Raji (cell line): ENCODE results near the gene ACTL7B.

Experiments
- POLR2A ChIP-seq: IDR thresholded peaks from 2 replicates; pipeline ENCODE4 v1.6.1; 2011; ENCODE audit warnings: low read depth, low read length, control low read depth; ENCODE audit not compliant: insufficient read depth

ACTL7B gene

DNA sequence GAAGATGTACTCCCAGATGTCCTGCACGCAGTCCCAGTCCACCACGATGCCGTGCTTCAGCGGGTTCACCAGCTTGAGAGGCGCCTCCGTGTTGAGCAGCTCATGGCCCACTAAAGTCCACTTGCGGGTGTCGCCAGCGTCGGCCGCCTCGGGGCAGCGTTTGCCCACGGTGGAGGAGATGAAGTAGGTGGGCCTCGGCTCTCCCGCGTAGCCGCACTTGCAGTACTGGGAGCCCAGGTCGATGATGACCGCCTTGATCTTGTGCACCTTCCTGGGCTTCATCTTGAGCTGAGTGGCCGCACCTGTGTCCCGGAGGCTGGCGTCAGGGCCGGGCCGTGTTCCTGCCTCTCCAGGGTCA is 278 bp downstream of the ACTL7B start:
- TF ChIP-seq POLR2A: no peak

DNA sequence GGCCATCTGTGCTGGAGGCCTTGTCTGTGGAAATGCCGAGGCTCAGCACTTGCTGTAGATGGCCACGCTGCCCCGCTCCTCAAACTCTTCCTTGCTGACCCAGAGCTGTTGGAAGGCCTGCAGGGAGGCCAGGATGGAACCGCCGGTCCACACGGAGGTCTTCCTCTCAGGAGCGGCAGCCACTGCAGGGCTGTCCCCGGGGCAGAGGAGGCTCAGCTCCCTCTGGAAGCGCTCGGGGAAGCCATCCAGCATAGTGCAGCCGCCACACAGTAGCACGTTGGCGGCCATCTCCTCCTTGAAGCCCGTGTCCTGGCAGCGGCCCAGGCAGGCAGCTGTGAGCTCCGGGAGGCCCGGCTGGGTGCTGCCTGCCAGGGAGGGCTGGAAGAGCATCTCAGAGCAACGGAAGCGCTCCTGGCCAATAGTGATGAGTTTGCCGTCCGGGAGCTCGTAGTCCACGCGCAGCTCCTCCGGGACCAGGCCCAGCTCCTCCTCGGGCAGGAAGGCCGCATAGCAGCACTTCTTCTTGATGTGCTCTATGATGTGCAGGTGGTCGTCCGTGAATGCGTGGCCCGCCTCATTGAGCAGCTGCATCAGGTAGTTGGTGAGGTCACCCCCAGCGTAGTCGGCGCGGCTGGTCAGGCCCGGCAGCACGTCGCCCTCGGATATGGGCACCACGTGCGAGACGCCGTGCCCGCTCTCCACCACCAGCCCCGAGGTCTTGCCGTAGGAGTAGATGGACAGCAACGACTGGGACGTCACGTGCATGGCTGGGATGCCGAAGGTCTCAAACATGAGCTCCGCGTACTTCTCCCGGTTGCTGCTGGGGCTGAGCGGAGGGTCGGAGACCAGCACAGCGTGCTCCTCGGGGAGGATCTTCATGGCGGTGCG is 901 bp downstream of the ACTL7B start:
- no peak for TF ChIP-seq POLR2A

DNA sequence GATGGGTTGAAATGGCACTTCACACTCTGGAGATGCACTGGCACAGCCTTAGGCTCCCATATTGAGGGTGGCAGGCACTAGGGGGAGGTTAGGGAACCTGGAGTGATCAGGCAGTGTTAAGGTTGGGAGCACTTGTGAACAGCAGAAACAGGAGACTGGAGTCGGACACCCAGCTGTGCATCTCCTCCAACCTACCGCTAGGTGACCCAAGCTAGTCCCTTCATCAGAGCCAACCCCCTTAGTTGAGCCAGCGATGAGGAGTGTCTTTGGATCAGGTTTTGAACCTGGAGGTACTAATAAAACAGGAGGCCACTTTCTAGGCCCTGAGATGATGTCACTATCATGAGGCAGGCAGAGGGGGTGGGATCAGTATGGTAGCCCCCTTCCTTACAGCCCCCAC is 1.7 kb downstream of the ACTL7B start:
- no peak for TF ChIP-seq POLR2A

DNA sequence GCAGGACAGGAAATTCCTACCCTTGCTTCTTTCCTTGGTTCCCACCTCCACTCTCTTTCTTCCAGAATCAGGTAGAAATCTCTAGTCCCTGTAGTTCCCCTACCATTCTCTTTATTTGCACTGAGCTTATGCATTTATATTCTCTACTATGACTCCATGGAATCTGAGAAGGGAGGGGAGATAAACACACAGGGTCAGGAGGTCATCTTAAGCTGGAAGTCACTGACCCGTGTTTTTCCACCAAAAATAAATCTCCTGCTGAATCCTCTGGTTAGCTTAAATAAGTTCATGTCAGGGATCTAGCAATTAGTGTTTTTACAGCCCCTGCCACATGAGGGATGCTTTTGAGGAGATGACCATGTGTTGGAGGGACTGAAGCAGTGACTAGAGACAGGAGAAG is 3.7 kb downstream of the ACTL7B start:
- TF ChIP-seq POLR2A: no peak

DNA sequence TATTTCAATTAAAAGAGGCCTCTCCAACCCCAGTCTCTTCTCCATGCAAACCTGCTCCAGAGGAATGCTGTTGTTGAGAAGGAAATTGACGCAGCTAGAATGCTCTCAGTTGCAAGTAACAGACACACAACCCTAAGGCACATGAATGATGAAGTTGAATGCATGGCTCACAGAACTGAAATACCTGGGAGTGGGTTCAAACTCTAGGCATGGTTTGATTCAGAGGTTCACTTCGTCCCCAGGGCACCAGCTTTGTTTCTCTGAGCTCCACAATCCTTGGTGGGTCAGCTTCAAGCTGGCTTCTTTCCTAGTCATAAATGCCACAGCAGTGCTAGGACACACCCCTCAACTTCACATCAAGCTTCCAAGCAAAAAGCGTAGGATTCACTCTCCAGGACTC is 4.6 kb downstream of the ACTL7B start:
- TF ChIP-seq POLR2A: no peak

DNA sequence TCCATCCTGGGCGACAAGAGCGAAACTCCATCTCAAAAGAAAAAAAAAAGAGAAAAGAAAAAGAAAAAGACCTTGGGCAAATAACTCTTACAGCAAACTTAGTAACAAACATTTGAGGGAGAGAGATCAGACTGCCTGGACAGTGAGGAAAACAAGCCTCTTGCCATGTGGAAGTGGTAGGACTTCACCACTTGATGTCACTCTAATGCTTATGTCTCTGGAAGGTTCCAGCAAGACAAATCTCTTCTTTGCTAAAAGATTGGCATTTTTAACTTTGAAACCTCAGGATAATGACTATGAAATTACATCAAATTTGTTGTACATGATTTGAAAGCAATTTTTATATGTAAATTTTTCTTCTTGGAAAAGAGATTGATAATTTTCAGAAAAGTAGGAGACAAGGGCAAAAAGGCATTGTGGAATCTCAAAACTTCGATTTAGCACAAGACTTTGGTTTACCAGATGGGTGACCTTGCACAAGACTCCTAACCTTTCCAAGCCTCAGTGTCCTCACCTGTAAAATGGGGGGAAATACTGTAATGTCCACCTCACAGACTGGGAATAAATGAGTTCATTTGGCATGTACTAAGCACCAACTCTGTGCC is 5.4 kb downstream of the ACTL7B start:
- no peak for TF ChIP-seq POLR2A

DNA sequence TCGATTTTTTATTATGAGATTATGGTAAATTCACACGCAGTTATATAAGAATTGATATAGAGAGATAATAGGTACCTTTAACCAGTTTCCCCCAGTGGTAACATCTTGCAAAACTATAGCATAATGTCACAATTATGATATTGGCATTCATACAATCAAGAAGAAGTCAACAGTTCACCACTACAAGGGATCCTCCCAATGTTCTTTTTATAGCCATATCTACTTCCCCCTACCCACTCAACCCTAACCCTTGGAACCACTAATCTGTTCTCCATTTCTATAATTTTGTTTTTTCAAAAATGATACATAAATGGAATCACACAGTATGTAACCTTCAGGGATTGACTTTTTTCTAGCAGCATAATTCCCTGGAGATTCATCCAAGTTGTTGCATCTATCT is 9.8 kb downstream of the ACTL7B start:
- no peak for TF ChIP-seq POLR2A

DNA sequence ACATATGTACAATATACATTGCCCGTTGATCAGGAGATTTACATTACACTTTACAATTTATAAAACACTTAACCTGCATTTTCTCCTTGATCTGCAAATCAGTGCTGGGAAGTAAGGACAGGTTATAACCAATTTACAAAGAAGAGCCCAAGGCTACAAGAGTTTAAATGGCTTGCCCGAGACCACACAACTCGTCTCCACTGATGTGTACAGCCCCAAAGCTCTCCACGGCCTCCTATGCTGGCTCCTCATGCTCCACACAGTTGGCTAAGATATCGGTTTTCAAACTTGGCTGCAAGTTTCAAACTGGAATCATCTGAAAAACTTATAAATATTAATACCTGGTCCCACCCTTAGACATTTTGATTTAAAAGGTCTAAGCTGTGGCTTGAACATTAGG is 10.3 kb downstream of the ACTL7B start:
- no peak for TF ChIP-seq POLR2A

DNA sequence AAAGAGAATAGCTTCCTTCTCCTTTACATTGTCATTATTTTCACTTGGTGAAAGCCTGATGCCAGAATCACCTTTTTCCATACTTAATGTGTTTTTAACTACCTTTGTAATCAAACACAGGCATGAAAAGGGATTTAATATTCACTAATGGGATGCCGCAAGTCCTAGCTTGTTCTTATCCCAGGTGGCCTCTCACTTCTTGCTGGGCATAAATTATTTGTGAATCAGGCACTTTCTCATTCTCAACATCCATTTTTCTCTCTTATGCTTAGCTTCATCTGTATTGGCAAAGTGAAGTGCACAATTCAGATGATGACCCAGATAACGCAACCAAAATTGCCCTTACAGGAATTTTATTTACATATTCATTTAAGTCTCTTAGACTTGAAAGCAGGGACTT is 10.9 kb downstream of the ACTL7B start:
- TF ChIP-seq POLR2A: no peak

DNA sequence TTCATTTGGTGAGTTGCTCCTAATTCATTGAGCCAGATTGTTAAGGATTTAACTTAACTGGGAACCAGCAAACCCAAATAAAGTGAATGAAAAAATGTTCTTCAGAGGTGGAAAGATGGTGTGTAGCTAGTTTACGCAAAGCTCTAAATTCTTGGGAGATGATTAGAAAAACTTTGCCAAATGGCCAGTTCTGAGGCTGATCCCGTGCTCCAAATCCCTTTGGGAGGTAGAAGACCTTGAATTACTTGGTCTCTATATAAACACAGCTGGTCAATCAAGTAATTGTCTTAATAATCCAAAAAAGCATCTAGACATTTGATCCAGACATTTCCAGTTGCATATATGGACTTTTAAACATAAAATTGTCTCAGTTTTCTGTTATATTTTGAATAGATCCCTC is 11.4 kb downstream of the ACTL7B start:
- TF ChIP-seq POLR2A: no peak

DNA sequence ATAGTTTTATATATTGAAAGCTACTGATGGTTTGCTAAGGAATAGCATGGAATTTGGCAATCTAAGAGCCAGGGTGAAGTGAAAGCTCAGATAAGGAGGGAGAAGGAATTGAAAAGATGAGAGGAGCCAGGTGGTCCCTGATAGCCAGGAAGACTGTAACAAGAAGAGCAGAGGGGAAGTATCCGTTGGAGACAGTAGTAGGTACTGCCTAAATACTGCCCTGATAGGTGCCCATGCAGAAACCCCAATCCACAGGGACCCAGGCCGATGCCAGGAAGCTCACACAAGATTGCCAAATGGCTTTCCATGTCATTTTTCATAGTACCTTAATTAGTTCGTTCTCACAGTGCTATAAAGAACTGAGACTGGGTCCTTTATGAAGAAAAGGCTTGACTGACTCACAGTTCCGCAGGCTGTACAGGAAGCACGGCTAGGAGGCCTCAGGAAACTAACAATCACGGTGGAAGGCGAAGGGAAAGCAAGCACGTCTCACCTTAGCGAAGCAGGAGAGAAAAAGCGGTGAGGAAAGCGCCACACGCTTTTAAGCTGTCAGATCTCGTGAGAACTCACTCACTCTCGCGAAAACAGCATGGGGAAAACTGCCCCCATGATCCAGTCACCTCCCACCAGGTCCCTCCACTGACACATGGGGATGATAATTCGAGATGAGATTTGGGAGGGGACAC is 13.0 kb downstream of the ACTL7B start:
- no peak for TF ChIP-seq POLR2A

DNA sequence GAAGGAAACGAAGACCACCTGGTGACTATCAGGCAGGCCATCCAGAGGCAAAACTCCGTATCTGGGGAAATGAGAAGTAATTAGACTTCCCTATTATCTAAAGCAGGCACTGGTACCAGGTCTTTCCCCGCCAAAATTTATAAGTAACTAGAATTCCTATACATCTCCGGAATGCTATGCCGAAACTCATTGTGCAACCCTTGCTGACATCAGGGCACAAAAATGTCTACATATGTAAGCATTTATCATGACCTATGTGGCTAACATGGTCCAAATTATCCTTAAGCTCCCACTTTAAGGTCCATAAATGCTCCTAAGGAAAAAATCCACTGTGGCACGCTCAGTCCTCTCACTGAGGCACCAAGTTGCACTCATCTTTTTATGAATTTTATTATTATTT is 17.8 kb downstream of the ACTL7B start:
- no peak for TF ChIP-seq POLR2A

DNA sequence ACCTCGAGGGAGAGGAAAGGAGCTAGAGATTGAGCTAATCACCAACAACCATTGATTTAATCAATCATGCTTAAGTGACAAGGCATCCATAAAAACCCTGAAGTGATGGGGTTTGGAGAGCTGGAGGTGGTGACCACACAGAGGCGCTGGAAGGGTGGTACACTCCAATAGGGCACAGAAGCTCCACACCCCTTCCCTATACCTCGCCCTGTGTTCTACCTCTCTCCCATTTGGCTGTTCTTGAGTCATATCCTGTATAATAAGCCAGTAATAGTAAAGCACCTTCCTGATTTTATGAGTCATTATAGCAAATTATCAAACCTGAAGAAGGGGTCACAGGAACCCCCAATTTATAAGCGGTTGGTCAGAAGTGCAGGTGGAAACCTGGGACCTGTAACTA is 18.3 kb downstream of the ACTL7B start:
- TF ChIP-seq POLR2A: no peak

DNA sequence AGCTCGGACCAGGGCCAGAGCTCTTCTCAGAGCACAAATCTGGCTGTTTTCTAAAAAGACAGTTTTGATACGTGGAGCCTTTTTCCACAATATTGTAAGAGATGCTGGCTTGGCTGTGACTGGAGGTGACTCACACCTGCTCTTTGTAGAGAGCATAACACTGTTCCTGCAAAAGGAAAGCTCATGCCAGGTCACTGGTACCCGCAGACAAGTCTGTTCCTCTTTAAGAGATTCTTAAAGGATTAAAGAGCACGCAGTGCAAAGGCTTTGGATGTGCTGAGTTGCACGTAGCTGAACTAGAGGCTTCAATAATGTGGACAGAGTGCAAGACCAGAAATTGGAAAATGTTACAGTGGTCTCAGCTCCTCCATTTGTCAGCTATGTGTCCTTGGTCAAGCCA is 19.0 kb downstream of the ACTL7B start:
- no peak for TF ChIP-seq POLR2A

DNA sequence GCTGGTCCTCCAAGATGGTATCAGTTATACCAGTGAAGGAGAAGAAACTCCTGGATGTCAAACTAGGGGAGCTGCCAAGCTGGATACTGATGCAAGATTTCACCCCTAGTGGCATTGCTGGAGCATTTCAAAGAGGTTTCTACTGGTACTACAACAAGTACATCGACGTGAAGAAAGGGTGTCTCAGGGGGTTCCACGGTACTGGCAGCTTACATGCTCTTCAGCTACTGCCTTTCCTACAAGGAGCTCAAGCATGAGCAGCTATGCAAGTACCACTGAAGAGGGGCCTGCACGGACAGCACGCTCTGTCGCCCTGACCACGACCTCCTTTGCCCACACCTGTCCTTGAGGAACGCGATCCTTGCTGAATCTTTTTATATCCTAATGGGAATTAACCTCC is 19.5 kb downstream of the ACTL7B start:
- TF ChIP-seq POLR2A: no peak

DNA sequence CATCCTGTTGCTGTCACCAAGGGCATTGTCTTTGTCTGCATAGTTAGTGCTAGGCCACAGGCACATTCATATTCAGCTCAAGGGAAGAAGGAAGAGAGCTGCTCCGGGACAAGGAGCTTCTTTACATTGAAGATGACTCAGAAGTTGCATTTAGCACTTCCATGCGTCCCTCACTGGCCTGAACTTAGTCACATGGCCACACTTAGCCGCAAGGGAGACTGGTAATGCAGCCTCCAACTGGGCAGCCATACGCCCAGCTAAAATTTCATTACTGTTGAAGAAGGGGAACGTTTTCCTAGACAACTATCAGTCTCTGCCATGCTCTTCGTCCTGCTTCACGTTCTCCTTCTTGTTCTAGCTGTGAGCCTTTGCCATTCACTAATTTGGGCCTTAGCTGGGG is 20.0 kb downstream of the ACTL7B start:
- TF ChIP-seq POLR2A: no peak
